CD4-positive, alpha-beta T cell treated with Interleukin-6 for 4 hours (primary cell): ENCODE results near the gene SLC39A12.
"Not testable (repeated sequence)": the region's sequence is repeated elsewhere in the genome, so short reads cannot be mapped to it uniquely, and the experiment has no call there.

Experiments used
- DNase-seq: peaks from one replicate; pipeline ENCODE4 v3.0.0-alpha.2; 2020; ENCODE audit warnings: mixed read lengths

The SLC39A12 gene

GRCh38 chr10:17951868-17952371 lies at the start of gene SLC39A12:
TSS of gene SLC39A12 (plus strand) at chr10:17951918. CDS start at chr10:17953277, 1,359 bp downstream.
- no peak for DNase-seq

- DNase-seq = no peak
Observed at GRCh38 chr10:17904564-17904963, 47.2 kb upstream of the SLC39A12 start.

GRCh38 chr10:17905491-17905890 lies 46.2 kb upstream of the SLC39A12 start:
- DNase-seq = no peak

DNA sequence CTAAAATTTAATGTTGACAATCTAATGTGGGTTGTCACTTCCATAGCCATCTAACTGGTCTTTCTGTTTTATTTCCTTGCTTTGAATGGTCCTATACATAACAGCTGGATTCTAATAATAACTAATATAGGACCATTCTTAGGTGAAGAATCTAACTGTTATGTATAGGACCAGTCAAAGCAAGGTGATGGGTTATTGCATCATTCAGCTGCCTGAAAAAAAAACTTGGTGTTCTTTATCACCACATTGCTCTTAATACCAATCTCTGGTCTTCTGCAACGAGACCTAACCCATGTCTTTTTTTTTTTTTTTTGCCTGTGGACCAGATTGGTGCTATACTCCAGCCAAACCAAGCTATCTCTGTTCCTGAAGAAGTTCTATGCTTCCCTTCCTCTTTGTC lies 45.7 kb upstream of the SLC39A12 start:
- DNase-seq = no peak

GRCh38 chr10:17907641-17908040 lies 44.1 kb upstream of the SLC39A12 start:
- DNase-seq = no peak

GRCh38 chr10:17910125-17910789 lies 41.5 kb upstream of the SLC39A12 start:
- no peak for DNase-seq

- no peak for DNase-seq
Observed at GRCh38 chr10:17912754-17913153, 39.0 kb upstream of the SLC39A12 start.

DNA sequence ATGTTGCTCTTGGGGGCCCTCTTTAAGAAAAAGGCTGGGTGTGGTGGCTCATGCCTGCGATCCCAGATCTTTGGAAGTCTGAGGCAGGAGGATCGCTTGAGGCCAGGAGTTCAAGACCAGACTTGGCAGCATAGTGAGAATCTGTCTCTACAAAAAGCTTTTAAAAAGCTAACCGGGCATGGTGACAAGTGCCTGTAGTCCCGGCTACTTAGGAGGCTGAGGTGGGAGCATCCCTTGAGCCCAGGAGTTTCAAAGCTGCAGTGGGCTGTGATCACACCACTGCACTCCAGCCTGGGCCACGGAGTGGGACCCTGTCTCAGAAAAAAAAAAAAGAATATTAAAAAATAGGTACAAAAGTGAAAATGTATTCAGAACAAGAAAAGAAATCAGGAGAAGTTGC lies 38.1 kb upstream of the SLC39A12 start:
- DNase-seq = no peak

DNA sequence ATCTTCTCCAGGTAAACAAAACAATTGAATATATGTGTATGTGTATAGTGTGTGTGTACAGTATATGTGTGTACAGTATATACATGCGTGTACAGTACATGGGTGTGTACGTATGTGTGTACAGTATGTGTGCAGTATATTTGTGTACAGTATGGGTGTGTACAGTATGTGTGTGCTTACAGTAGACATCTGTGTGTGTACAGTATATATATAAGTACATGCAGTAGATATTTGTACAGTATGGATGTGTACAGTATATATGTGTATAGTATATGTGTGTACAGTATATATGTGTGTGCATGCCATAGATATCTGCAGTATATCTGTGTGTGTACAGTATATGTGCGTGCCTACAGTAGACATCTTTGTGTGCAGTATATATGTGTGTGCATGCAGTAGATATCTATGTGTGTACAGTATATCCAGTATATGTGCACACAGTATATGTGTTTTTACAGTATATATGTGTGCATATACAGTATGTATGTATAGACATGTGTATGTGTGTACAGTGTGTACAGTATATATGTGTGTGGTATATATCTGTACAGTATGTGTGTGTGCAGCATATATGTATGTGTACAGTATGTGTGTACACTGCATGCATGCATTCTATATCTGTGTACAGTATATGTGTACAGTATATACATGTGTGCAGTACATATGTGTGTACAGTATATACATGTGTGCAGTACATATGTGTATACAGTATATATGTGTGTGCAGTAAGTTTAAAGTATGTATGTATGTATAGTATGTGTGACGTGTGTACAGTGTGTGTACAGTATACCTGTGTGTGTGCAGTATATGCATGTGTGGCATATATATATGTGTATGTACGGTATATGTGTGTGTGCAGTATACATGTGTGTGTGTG lies 37.3 kb upstream of the SLC39A12 start:
- DNase-seq = no peak

GRCh38 chr10:17915181-17915580 lies 36.5 kb upstream of the SLC39A12 start:
- DNase-seq = no peak

DNA sequence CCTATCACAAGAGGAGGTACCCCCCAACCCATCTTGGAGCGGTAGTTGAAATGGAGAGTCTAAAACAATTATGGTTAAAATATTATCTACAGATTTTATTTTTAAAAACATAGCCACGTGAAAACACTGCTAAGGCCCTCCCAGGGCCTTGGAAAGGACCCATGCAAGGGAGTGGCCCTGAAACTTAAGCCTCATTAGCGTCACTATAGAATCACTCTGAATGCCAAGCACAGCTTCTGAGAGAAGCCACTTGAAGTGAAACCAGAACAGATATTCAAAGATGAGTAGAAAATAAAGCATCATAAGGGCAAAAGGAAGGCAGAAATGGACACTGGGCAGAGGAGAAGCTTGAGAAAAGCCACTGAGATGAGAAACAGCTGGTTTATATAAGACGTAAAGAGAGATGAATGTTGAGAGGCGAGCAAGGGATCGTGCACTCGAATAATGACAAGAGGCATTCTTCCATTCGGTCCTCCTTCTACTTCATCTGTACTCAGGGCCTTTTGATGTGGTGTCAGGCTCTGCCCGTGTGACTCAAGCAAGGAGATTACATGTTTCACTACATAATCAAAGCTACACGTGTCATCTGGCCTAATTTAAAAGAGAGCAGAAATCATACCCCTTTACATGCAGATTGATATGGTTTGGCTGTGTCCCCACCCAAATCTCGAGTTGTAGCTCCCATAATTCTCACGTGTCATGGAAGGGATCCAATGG lies 33.4 kb upstream of the SLC39A12 start:
- DNase-seq = no peak

- no peak for DNase-seq
Observed at GRCh38 chr10:17921378-17921777, 30.3 kb upstream of the SLC39A12 start.

DNA sequence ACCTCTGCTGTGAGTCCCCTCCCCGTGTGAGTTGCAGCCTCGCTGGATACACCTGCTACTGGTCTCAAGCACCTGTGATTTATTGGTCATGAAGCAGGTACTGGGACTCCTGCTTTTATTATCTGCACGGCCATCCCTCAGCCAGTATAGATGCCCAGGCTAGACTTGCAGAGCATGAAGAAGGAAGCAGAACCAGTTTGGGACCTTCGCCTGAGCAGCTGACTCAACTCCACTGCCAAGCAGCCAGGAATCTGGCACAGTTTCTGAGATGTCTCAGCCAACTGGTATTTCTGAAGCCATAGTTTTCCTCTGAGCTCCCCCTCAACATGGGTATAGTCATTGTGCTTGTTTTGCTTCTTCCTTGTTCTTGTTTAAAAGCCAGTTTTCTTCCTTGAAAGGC lies 28.0 kb upstream of the SLC39A12 start:
- DNase-seq = no peak

GRCh38 chr10:17943033-17943745 lies 8.5 kb upstream of the SLC39A12 start:
- no peak for DNase-seq

GRCh38 chr10:17950269-17950668 lies 1.4 kb upstream of the SLC39A12 start:
- not testable (repeated sequence) for DNase-seq

DNA sequence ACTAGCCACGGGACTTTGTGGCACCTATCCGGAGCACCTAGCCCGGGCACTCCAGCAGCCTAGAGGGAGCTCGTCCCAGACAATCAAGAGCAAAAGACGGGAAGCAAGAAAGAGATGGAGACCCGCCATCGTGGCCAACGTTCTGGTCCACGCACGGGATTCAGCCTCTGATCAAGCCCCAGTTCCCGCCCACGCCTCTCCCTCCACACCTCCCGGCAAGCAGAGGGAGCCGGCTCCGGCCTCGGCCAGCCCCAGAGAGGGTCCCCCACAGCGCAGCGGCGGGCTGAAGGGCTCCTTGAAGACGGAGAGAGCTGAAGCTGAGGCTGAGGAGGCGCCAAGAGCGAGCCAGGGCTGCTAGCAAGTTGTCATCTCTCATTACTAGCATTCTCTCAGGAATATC lies 992 bp upstream of the SLC39A12 start:
- no peak for DNase-seq

- DNase-seq = not testable (repeated sequence)
Observed at GRCh38 chr10:17954372-17954771, 2.7 kb downstream of the SLC39A12 start.

GRCh38 chr10:17954861-17955260 lies 3.1 kb downstream of the SLC39A12 start:
- no peak for DNase-seq

DNA sequence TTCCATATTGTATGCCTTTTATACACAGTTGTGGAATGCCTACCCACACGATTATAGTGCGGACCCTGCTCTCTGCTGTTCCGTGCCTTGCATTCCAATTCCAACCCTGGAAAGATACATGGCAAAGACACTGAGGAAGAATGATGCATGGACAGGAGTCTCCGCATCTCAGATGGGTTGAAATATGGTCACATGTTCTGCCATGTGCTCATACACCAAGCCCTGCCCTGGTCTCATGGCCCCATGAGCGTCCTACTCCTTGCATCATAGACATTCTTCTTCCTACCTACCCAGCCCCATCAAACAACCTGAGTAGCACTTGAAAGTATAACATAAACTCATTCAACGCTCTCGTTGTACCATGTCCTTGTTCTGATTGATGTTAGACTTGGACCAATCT lies 6.3 kb downstream of the SLC39A12 start:
- no peak for DNase-seq

- no peak for DNase-seq
Observed at GRCh38 chr10:17959870-17960269, 8.2 kb downstream of the SLC39A12 start.

- DNase-seq = no peak
Observed at GRCh38 chr10:17961551-17962422, 10.1 kb downstream of the SLC39A12 start.

GRCh38 chr10:17963431-17963830 lies 11.7 kb downstream of the SLC39A12 start:
- DNase-seq = no peak
